ENCODE results near the gene ATAD3B.
"Not testable (repeated sequence)": the region's sequence is repeated elsewhere in the genome, so short reads cannot be mapped to it uniquely, and the experiment has no call there.

The ATAD3B gene, protein sequence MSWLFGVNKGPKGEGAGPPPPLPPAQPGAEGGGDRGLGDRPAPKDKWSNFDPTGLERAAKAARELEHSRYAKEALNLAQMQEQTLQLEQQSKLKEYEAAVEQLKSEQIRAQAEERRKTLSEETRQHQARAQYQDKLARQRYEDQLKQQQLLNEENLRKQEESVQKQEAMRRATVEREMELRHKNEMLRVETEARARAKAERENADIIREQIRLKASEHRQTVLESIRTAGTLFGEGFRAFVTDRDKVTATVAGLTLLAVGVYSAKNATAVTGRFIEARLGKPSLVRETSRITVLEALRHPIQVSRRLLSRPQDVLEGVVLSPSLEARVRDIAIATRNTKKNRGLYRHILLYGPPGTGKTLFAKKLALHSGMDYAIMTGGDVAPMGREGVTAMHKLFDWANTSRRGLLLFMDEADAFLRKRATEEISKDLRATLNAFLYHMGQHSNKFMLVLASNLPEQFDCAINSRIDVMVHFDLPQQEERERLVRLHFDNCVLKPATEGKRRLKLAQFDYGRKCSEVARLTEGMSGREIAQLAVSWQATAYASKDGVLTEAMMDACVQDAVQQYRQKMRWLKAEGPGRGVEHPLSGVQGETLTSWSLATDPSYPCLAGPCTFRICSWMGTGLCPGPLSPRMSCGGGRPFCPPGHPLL

GRCh38 chr1:1471389-1472052 lies at the start of gene ATAD3B:
ATAD3B (plus strand) TSS chr1:1471765; CDS start chr1:1471885, 120 bp downstream.
- peak; percentile 95 to 98 for DNase-seq

- no peak for DNase-seq
Measured at GRCh38 chr1:1421907-1422464, 49.6 kb upstream of the ATAD3B start.

DNA sequence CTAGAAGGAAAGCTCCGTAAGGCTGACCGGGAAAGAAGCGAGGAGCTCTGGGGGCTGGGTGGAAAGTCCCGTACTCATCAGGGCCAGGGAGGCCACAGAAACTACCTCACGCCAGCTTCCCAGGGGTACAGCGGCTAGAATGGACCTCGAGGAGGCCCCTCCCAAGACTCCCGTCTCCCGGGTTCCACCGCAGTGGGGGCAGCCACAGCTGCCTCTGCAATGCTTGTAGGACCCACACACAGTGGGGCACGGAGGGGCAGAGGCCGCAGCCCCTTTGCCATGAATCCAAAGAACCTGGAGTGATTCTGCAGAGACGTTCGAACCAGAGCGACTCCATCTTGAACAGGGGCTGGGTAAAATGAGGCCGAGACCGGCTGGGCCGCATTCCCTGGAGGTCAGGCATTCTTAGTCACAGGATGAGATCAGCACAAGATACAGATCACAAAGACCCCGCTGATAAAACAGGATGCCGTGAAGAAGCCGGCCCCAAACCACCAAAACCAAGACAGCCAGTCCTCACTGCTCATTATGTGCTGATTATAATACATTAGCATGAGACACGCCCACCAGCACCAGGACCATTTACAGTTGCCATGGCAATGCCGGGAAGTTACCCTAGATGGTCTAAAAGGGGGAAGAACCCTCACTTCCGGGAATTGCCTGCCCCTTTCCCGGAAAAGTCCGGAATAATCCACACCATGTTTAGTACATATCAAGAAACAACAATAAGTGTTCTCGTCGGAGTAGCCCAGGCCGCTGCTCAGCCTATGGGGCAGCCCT lies 48.9 kb upstream of the ATAD3B start:
- DNase-seq: no peak

DNA sequence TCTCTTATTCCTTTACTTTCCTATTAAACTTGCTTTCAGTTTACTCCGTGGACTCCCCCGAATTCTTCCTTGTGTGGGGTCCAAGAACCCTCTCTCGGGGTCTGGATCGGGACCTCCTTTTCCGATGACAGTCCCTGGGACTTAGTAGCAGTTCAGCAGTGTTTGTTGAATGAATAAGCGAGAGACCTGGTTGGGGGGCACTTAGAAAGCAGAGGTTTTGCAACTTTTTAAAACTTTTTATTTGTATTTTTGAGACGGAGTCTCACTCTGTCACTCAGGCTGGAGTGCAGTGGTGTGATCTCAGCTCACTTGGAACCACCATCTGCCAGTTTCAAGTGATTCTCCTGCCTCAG lies 48.3 kb upstream of the ATAD3B start:
- no peak for DNase-seq

- no peak for DNase-seq
Measured at GRCh38 chr1:1424707-1425106, 46.9 kb upstream of the ATAD3B start.

GRCh38 chr1:1425426-1425752 lies 46.2 kb upstream of the ATAD3B start:
- no peak for DNase-seq

DNA sequence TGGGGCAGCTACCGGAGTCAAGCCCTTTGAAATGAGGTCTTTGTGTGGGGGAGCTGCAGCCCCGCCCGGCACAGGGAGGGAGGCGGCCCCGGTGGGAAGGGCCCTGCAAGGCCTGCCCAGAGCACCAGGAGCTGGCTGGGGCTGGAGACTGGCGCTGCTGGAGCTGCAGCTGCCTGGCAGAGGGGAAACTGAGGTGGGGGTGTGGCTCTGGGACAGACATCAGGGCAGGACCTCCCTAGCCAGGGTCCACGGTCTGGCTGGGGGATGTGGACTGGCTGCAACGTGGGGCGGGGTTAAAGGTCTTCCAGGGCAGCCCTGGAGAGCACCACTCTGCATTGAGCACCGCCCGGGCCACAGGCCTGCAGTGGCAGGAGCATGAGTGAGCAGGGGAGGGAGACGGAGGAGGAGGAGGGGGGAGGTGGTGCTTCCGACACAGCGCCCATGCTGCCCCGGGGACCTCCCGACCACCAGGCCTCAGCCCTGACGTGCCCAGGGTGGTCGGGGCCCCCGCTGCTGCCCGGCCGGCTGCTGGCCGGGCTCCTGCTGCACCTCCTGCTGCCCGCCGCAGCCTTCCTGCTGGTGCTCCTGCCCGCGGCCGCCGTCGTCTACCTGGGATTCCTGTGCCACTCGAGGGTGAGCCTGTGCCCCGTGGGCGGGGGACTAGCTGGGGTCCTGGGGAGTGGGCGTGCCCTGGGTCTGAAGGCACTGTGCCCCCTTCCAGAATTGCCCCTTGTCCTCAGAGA lies 45.6 kb upstream of the ATAD3B start:
- DNase-seq: no peak

DNA sequence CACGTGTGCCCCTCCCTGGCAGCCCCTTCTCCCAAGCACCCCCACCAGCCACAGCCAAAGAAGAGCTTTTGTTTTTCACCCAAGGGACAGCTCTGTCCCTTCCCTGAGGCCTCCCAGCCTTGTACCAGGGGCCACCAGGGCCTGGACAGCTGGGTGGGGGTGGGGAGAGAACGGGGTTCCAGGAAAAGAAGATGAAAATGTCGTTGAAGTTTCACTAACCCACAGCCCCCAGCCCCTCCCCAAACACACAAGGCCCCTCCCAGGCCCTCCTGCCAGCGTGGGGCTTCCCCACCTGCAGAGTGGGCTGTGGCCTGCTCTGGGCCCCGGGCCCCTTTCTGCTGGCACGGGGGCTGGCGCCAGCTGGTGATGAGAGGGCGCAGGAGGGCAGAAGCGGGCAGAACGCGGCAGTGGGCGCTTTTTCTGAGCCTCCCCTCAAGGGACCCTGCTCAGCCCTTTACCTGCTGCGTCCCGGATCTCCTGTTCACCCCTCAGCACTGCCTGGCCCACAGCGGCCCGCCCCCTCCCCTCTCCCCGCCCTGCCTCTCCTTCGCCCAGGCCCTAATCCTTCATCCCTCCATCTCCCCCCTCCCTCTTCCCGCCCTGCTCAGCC lies 45.0 kb upstream of the ATAD3B start:
- no peak for DNase-seq

- DNase-seq: no peak
Measured at GRCh38 chr1:1427106-1427819, 44.3 kb upstream of the ATAD3B start.

DNA sequence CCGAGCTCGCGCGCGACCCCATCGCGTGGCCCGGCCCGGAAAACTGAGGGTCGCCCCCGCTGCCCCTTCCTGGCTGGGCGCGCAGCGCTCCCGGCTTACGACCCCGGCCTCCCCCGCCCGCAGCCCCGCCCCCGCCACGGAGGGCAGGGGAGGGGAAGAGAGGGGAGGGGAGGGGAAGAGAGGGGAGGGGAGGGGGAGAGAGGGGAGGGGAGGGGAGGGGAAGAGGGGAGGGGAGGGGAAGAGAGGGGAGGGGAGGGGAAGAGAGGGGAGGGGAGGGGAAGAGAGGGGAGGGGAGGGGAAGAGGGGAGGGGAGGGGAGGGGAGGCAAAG lies 43.8 kb upstream of the ATAD3B start:
- DNase-seq: no peak

- DNase-seq: no peak
Measured at GRCh38 chr1:1428174-1428573, 43.4 kb upstream of the ATAD3B start.

- DNase-seq: not testable (repeated sequence)
Measured at GRCh38 chr1:1428967-1429366, 42.6 kb upstream of the ATAD3B start.

- DNase-seq: no peak
Measured at GRCh38 chr1:1429671-1430073, 41.9 kb upstream of the ATAD3B start.

GRCh38 chr1:1430114-1430982 lies 41.2 kb upstream of the ATAD3B start:
- no peak for DNase-seq

DNA sequence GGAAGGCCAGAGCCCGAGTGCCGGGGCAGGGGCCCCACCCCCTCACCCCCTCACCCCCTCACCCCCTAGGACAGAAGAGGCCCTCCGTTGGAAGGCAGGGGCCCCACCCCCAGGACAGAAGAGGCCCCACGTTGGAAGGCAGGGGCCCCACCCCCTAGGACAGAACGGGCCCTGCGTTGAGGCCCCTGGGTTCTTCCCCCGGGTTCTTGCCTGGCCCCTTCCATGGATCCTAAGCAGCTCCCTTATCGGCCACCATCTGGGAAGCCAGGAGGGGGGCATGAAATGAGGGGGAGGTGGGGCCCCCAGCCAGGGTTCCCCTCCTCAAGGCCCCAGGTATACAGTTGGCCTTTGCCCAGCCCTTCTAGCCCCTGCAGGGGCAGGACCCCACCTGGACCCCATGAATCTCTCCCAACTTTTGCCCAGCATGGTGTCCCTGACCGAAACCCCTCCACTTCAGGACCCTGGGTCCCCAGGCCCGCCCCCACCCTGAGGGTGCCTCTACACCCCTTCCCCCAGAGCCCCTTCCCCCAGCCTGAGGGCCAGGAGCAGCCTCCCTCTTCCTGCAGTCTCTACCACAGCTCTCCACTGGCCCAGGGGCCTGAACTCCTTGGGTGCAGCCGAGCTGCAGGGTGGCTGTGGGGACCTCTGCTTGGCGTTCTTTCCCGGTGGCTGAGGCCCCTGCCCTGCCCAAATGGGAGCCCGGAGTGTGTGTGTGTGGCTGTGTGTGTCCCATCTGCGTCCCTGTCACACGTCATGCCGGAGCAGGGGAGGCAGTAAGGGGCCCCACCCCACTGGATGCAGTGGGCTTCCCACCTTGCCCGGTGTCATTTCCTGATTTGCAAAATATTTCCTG lies 40.3 kb upstream of the ATAD3B start:
- no peak for DNase-seq

DNA sequence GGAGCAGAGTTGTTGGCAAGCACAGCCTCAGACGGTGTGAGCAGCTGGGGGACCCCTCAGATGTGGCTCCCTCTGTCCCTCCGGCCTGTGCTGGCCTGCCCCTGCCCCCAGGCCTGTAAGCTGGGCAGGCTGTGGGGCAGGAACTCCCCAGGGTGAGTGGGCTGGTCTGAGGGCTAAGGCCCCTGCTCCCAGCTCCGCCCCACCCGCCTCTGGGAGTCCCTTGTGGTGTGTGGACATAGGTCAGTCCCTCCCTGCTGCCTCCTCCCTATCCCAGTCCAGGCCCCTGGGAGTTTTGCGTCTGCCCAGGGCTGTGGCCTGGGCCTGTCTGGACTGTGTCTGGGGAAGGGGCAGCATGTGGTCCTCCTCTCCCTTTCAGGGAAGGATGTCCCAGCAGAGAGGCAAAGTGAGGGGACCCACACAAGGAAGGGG lies 39.7 kb upstream of the ATAD3B start:
- DNase-seq: no peak

- DNase-seq: no peak
Measured at GRCh38 chr1:1432274-1432950, 39.2 kb upstream of the ATAD3B start.

GRCh38 chr1:1432951-1433803 lies 38.4 kb upstream of the ATAD3B start:
- DNase-seq: no peak

All from stimulated activated CD4-positive, alpha-beta T cell treated with anti-CD3 and anti-CD28 coated beads, Interleukin-2, amount 100 ng/mL, for 24 hours (primary cell).